ENCODE data around the gene RPP14. TPM values are rescaled to one million over a fixed set of nuclear protein-coding genes. Genes with fewer than 3 reads are reported as not detected.

RPP14 gene
- total and polyA plus RNA-seq, 10 of the 15 experiments (the other 5 are each of a cell fraction or from before 2014, with no cell fraction given) = 9.1 to 21.2 (median 12.7) TPM

DNA sequence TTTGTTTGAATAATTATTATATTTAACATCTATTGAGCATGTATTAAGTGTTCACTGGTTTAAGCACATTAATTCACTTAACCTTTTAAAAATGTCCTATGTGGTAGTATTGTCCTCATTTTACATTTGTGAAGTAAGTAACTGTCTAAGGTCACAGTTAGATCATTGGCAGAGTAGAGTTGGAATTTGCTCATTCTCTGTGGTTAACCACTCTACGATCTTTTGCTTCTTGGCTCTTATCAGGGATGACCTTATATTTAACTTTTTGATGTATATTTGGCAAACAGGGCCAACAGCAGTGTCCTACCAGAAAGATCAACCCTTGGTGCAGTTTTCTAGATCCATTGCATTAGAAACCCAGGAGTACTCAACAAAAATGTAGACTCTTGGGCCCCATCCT lies 60.7 kb downstream of the RPP14 start:
- CTCF ChIA-PET = interaction anchor here (0.7 to 1.2 kb wide), 3 partner anchors 15 to 60 kb away, joined by 3 read pairs; partner anchors contain the start of gene HTD2
- no peak overlapping the region for H3K9ac ChIP-seq (ENCODE audit: control insufficient read depth, insufficient read depth, low read length)
- in situ Hi-C loops (cut with MboI) = no loop called here
- POLR2A ChIA-PET = interaction anchor here (0.6 to 1.7 kb wide), 2 partner anchors 11 to 54 kb away, joined by 6 to 9 read pairs; no protein-coding TSS in a partner anchor
- WGBS (ENCODE audit: insufficient coverage, insufficient replicate concordance, low lambda C conversion rate, missing lambda C conversion rate) = 6% methylated on average over 1 of the region's 1 CpG
- ATAC-seq = no peak
- H2AFZ ChIP-seq (ENCODE audit: control insufficient read depth, low read depth, low read length) = no peak overlapping the region
- TF ChIP-seq, protein P1, sequence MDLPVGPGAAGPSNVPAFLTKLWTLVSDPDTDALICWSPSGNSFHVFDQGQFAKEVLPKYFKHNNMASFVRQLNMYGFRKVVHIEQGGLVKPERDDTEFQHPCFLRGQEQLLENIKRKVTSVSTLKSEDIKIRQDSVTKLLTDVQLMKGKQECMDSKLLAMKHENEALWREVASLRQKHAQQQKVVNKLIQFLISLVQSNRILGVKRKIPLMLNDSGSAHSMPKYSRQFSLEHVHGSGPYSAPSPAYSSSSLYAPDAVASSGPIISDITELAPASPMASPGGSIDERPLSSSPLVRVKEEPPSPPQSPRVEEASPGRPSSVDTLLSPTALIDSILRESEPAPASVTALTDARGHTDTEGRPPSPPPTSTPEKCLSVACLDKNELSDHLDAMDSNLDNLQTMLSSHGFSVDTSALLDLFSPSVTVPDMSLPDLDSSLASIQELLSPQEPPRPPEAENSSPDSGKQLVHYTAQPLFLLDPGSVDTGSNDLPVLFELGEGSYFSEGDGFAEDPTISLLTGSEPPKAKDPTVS (IDR thresholded peaks at IDR 0.05; ENCODE audit: low read depth, low read length) = no peak
- TF ChIP-seq CBFB (IDR thresholded peaks at IDR 0.05; ENCODE audit: low read depth) (no peak), PAX8 (IDR thresholded peaks at IDR 0.05) (no peak), SREBF2 (IDR thresholded peaks at IDR 0.05; ENCODE audit: low read length) (no peak)
- TF ChIP-seq, protein P2, sequence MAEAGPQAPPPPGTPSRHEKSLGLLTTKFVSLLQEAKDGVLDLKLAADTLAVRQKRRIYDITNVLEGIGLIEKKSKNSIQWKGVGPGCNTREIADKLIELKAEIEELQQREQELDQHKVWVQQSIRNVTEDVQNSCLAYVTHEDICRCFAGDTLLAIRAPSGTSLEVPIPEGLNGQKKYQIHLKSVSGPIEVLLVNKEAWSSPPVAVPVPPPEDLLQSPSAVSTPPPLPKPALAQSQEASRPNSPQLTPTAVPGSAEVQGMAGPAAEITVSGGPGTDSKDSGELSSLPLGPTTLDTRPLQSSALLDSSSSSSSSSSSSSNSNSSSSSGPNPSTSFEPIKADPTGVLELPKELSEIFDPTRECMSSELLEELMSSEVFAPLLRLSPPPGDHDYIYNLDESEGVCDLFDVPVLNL (IDR thresholded peaks at IDR 0.05; ENCODE audit: low read depth, low read length) = no peak
- TF ChIP-seq, protein P3, sequence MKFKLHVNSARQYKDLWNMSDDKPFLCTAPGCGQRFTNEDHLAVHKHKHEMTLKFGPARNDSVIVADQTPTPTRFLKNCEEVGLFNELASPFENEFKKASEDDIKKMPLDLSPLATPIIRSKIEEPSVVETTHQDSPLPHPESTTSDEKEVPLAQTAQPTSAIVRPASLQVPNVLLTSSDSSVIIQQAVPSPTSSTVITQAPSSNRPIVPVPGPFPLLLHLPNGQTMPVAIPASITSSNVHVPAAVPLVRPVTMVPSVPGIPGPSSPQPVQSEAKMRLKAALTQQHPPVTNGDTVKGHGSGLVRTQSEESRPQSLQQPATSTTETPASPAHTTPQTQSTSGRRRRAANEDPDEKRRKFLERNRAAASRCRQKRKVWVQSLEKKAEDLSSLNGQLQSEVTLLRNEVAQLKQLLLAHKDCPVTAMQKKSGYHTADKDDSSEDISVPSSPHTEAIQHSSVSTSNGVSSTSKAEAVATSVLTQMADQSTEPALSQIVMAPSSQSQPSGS (IDR thresholded peaks at IDR 0.05; ENCODE audit: low read length) = no peak
- no peak overlapping the region for H3K4me3 ChIP-seq
- H3K36me3 ChIP-seq (ENCODE audit: control insufficient read depth in 2 of 2, insufficient read depth in 2 of 2, low read length in 1 of 2) = no peaks in the 10 kb centered on the region; a peak in 1 of 4 replicates
- H3K9me3 ChIP-seq (replicated peaks; ENCODE audit: control insufficient read depth, insufficient read depth, low read length) = no peaks in the 10 kb centered on the region
- BruUV-seq (replicated peaks) = no TSS peak
- SMC1A ChIA-PET (ENCODE audit: uncharacterized antibody, unreplicated experiment) = interaction anchor here (0.9 to 1.0 kb wide), 3 partner anchors 28 to 49 kb away, joined by 3 to 4 read pairs (median 3); no protein-coding TSS in a partner anchor
- no peaks in the 10 kb centered on the region for H3K4me1 ChIP-seq (ENCODE audit: control insufficient read depth, insufficient read depth, low read length)
- H3K27me3 ChIP-seq (replicated peaks in 1 of 2; ENCODE audit: control insufficient read depth in 2 of 2, insufficient read depth in 2 of 2, low read length in 1 of 2) = no peaks in the 10 kb centered on the region
- RAD21 ChIA-PET (ENCODE audit: unreplicated experiment) = interaction anchor here (1.8 kb wide), 1 partner anchor 11 kb away, joined by 6 read pairs; no protein-coding TSS in a partner anchor
- H3K4me2 ChIP-seq (ENCODE audit: control insufficient read depth, insufficient read depth) = no peak overlapping the region
- DNase-seq (ENCODE audit: low read depth, low spot score) = no peak
- H4K20me1 ChIP-seq (ENCODE audit: control insufficient read depth, insufficient read depth) = no peaks in the 10 kb centered on the region
- FAIRE-seq = no peak
- intact Hi-C loops (cut with micrococcal nuclease; ENCODE audit: unreplicated experiment) = no loop called here
- no peaks in the 10 kb centered on the region for H3K79me2 ChIP-seq (ENCODE audit: control insufficient read depth, insufficient read depth, low read length)
- no peak overlapping the region for H3K27ac ChIP-seq (ENCODE audit: control insufficient read depth, insufficient read depth)

Measured in GM12878 (cell line).